ENCODE data around the gene TPRG1L.
A peak's percentile ranks its signal among the peaks of the same experiment; 100 is the strongest.

Gene TPRG1L

DNA sequence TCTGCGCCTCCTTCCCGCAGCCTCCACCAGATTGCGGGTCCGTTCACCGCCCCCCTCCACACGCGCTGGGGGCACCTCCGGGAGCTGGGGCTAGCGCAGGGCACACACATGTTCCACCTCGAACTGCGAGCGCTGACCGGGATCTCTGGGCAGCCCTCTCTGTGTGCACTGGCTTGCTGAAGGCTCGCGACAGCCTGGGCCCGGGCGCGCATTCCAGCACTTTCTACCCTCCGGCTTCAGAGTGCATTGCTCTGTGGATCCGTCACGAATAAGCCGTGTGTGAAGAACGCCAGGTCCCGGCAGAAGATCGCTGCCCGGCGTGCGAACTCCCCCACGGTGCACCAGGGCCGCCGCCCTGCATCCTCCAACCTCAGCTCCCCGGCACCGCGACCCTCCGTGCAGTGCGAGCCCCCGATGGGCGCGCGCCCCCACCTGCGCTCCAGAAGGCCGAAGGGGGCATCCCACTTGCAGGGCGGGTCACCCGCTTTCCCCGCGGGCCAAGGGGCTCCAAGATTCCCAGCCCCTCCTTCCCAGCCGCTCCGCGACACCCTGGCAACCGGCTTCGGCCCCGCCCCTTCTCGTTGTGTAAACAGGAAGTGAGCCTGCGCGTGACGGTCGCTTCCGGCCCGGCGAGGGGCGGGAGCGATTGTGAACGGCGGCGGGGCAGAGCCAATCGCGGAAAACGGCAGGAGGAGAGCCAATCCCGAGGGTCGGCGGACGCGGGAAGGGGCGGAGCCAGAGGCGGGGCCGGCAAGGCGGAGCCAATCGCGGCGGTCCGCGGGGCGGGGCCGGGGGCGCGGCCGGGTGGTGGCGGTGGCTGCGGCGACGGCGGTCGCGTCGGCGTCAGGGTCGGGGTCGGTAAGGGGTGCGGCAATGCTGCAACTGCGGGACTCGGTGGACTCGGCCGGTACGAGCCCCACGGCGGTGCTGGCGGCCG is at the start of gene TPRG1L (continued):
- TF ChIP-seq KLF10 (tag by site-specific recombination; IDR thresholded peaks at IDR 0.05): peak; percentile 76
- 0 out of 2 replicates have a peak, but pooled peaks have one; percentile 48 for TF ChIP-seq ZXDB (tag by site-specific recombination; IDR thresholded peaks at IDR 0.05)
- no peak for TF ChIP-seq ZNF112 (tag by site-specific recombination; IDR thresholded peaks at IDR 0.05)
- TF ChIP-seq ZNF560 (tag by site-specific recombination; IDR thresholded peaks at IDR 0.05; ENCODE audit: borderline replicate concordance): no peak
- peak; percentile 80 for TF ChIP-seq KLF8 (tag by site-specific recombination; IDR thresholded peaks at IDR 0.05)
- TF ChIP-seq, protein P1, sequence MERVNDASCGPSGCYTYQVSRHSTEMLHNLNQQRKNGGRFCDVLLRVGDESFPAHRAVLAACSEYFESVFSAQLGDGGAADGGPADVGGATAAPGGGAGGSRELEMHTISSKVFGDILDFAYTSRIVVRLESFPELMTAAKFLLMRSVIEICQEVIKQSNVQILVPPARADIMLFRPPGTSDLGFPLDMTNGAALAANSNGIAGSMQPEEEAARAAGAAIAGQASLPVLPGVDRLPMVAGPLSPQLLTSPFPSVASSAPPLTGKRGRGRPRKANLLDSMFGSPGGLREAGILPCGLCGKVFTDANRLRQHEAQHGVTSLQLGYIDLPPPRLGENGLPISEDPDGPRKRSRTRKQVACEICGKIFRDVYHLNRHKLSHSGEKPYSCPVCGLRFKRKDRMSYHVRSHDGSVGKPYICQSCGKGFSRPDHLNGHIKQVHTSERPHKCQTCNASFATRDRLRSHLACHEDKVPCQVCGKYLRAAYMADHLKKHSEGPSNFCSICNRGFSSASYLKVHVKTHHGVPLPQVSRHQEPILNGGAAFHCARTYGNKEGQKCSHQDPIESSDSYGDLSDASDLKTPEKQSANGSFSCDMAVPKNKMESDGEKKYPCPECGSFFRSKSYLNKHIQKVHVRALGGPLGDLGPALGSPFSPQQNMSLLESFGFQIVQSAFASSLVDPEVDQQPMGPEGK (tag by site-specific recombination; IDR thresholded peaks at IDR 0.05): peak; percentile 88
- peak; percentile 98 for TF ChIP-seq SP2 (tag by site-specific recombination; IDR thresholded peaks at IDR 0.05)
- no peak for TF ChIP-seq ZNF529 (tag by site-specific recombination; IDR thresholded peaks at IDR 0.05; ENCODE audit: insufficient replicate concordance)
- TF ChIP-seq, protein P2, sequence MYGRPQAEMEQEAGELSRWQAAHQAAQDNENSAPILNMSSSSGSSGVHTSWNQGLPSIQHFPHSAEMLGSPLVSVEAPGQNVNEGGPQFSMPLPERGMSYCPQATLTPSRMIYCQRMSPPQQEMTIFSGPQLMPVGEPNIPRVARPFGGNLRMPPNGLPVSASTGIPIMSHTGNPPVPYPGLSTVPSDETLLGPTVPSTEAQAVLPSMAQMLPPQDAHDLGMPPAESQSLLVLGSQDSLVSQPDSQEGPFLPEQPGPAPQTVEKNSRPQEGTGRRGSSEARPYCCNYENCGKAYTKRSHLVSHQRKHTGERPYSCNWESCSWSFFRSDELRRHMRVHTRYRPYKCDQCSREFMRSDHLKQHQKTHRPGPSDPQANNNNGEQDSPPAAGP (tag by site-specific recombination; IDR thresholded peaks at IDR 0.05): peak; percentile 68; the same call in 1 of the 2 replicates
- TF ChIP-seq, protein P3, sequence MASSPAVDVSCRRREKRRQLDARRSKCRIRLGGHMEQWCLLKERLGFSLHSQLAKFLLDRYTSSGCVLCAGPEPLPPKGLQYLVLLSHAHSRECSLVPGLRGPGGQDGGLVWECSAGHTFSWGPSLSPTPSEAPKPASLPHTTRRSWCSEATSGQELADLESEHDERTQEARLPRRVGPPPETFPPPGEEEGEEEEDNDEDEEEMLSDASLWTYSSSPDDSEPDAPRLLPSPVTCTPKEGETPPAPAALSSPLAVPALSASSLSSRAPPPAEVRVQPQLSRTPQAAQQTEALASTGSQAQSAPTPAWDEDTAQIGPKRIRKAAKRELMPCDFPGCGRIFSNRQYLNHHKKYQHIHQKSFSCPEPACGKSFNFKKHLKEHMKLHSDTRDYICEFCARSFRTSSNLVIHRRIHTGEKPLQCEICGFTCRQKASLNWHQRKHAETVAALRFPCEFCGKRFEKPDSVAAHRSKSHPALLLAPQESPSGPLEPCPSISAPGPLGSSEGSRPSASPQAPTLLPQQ (tag by site-specific recombination; IDR thresholded peaks at IDR 0.05): 0 out of 2 replicates have a peak, but pooled peaks have one; percentile 31
- TF ChIP-seq KLF9 (tag by site-specific recombination; IDR thresholded peaks at IDR 0.05; ENCODE audit: low read depth): peak; percentile 94
- TF ChIP-seq, protein P4, sequence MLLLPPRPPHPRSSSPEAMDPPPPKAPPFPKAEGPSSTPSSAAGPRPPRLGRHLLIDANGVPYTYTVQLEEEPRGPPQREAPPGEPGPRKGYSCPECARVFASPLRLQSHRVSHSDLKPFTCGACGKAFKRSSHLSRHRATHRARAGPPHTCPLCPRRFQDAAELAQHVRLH (tag by site-specific recombination; IDR thresholded peaks at IDR 0.05): peak; percentile 56; the same call in 1 of the 2 replicates
- 0 out of 2 replicates have a peak, but pooled peaks have one; percentile 29 for TF ChIP-seq ZBTB17 (tag by site-specific recombination; IDR thresholded peaks at IDR 0.05)
- TF ChIP-seq KLF1 (tag by site-specific recombination; IDR thresholded peaks at IDR 0.05): peak; percentile 58
- peak; percentile 86; the same call in 1 of the 2 replicates for TF ChIP-seq ZNF610 (tag by site-specific recombination; IDR thresholded peaks at IDR 0.05; ENCODE audit: borderline replicate concordance)
- TF ChIP-seq SETDB1 (IDR thresholded peaks at IDR 0.05; ENCODE audit: insufficient read length, low read length): no peak
- TF ChIP-seq ZNF184 (tag by site-specific recombination; IDR thresholded peaks at IDR 0.05): no peak
- no peak for TF ChIP-seq ZNF221 (tag by site-specific recombination; IDR thresholded peaks at IDR 0.05; ENCODE audit: borderline replicate concordance)
- peak; percentile 67; the same call in 1 of the 2 replicates for TF ChIP-seq KLF16 (tag by site-specific recombination; IDR thresholded peaks at IDR 0.05)
- peak; percentile 84 for TF ChIP-seq GLIS2 (tag by site-specific recombination; IDR thresholded peaks at IDR 0.05)
- TF ChIP-seq, protein P5, sequence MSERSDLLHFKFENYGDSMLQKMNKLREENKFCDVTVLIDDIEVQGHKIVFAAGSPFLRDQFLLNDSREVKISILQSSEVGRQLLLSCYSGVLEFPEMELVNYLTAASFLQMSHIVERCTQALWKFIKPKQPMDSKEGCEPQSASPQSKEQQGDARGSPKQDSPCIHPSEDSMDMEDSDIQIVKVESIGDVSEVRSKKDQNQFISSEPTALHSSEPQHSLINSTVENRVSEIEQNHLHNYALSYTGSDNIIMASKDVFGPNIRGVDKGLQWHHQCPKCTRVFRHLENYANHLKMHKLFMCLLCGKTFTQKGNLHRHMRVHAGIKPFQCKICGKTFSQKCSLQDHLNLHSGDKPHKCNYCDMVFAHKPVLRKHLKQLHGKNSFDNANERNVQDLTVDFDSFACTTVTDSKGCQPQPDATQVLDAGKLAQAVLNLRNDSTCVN (tag by site-specific recombination; optimal IDR thresholded peaks at IDR 0.05): peak; percentile 90
- no peak for TF ChIP-seq ZNF785 (tag by site-specific recombination; IDR thresholded peaks at IDR 0.05)
- TF ChIP-seq ZNF629 (tag by site-specific recombination; IDR thresholded peaks at IDR 0.05): peak; percentile 56; the same call in 1 of the 2 replicates
- 0 out of 2 replicates have a peak, but pooled peaks have one; percentile 49 for TF ChIP-seq ZBTB20 (tag by site-specific recombination; IDR thresholded peaks at IDR 0.05)
- peak; percentile 38; the same call in 1 of the 2 replicates for TF ChIP-seq ZBTB48 (tag by site-specific recombination; IDR thresholded peaks at IDR 0.05)
- TF ChIP-seq ZNF155 (tag by site-specific recombination; IDR thresholded peaks at IDR 0.05): no peak
- no peak for TF ChIP-seq ZNF214 (tag by site-specific recombination; IDR thresholded peaks at IDR 0.05; ENCODE audit: borderline replicate concordance)
- TF ChIP-seq SP7 (tag by site-specific recombination; IDR thresholded peaks at IDR 0.05): 0 out of 2 replicates have a peak, but pooled peaks have one; percentile 46
- TF ChIP-seq, protein P6, sequence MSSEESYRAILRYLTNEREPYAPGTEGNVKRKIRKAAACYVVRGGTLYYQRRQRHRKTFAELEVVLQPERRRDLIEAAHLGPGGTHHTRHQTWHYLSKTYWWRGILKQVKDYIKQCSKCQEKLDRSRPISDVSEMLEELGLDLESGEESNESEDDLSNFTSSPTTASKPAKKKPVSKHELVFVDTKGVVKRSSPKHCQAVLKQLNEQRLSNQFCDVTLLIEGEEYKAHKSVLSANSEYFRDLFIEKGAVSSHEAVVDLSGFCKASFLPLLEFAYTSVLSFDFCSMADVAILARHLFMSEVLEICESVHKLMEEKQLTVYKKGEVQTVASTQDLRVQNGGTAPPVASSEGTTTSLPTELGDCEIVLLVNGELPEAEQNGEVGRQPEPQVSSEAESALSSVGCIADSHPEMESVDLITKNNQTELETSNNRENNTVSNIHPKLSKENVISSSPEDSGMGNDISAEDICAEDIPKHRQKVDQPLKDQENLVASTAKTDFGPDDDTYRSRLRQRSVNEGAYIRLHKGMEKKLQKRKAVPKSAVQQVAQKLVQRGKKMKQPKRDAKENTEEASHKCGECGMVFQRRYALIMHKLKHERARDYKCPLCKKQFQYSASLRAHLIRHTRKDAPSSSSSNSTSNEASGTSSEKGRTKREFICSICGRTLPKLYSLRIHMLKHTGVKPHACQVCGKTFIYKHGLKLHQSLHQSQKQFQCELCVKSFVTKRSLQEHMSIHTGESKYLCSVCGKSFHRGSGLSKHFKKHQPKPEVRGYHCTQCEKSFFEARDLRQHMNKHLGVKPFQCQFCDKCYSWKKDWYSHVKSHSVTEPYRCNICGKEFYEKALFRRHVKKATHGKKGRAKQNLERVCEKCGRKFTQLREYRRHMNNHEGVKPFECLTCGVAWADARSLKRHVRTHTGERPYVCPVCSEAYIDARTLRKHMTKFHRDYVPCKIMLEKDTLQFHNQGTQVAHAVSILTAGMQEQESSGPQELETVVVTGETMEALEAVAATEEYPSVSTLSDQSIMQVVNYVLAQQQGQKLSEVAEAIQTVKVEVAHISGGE (tag by site-specific recombination; conservative IDR thresholded peaks at IDR 0.05; ENCODE audit: low read depth): peak; percentile 62
- TF ChIP-seq ZNF600 (tag by site-specific recombination; IDR thresholded peaks at IDR 0.05): peak; percentile 65; the same call in 1 of the 2 replicates
